Activated CD4-positive, alpha-beta T cell treated with anti-CD3 and anti-CD28 coated beads, Interleukin-2, amount 10 ng/mL, durations not matched to agents 24 days and 14 days (primary cell): ENCODE measurements around the gene IFNL1. TPM values are rescaled to one million over a fixed set of nuclear protein-coding genes. Genes with fewer than 3 reads are reported as not detected.

Experiments
- DNase-seq: peaks from one replicate; pipeline ENCODE4 v3.0.0; 2022
- H3K27ac Mint-ChIP-seq: one replicate; pipeline ENCODE4 v1.8.0; 2022; ENCODE audit warnings: mild to moderate bottlenecking, mixed read lengths
- H3K27me3 Mint-ChIP-seq: one replicate; pipeline ENCODE4 v1.8.0; 2022; ENCODE audit warnings: mixed read lengths
- H3K36me3 Mint-ChIP-seq: one replicate; pipeline ENCODE4 v1.8.0; 2022; ENCODE audit warnings: low read depth, mild to moderate bottlenecking, mixed read lengths
- H3K4me1 Mint-ChIP-seq: one replicate; pipeline ENCODE4 v1.8.0; 2021; ENCODE audit warnings: mixed read lengths
- H3K4me3 Mint-ChIP-seq: one replicate; pipeline ENCODE4 v1.8.0; 2022; ENCODE audit warnings: mild to moderate bottlenecking, moderate library complexity, mixed read lengths
- H3K9me3 Mint-ChIP-seq: one replicate; pipeline ENCODE4 v1.8.0; 2021; ENCODE audit warnings: mixed read lengths
- intact Hi-C: fragments of 100-400 bp; cut with micrococcal nuclease; formaldehyde crosslinking; loops from one replicate; pipeline ENCODE4 v1.15.1; 2023
- total RNA-seq: library from RNA; stranded (reverse); gene quantifications from 2 replicates; pipeline ENCODE4 v1.2.3, GENCODE V29; 2022

The IFNL1 gene
- total RNA-seq, result not detected in 2 replicates

DNA sequence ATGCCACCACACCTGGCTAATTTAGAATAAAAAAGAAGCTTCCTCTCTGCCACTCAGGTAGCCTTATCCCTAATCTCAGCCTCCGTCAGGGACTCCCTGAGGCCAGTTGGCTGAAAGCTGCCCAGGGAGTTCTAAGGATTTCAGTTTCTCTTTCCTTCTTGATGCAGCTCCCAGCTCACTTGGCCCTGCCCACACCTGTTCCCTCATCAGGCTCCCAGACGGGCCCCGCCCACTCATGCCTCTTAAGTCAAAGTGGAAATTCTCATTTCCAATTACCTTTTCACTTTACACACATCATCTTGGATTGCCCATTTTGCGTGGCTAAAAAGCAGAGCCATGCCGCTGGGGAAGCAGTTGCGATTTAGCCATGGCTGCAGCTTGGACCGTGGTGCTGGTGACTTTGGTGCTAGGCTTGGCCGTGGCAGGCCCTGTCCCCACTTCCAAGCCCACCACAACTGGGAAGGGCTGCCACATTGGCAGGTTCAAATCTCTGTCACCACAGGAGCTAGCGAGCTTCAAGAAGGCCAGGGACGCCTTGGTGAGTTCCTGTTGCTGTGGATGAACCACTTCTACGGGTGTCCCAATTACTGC lies at the start of gene IFNL1:
Gene IFNL1, plus strand, starts transcription at position 353 of the 591 bp plus-strand sequence. Its CDS starts 15 bp downstream, at position 368.
- peak within 1 kb of the TSS; percentile 14 for H3K27ac Mint-ChIP-seq

GRCh38 chr19:39246951-39247669 lies 49.1 kb upstream of the IFNL1 start:
- Mint-ChIP-seq H3K36me3 (no peaks in the 10 kb centered on the region), H3K9me3 (no peaks in the 10 kb centered on the region), H3K27me3 (peaks cover 15% of the 10 kb centered on the region), H3K4me1 (no peaks in the 10 kb centered on the region), H3K4me3 (no peak overlapping the region), H3K27ac (no peak overlapping the region)
- intact Hi-C loops, result no loop called here
- peak; percentile 58 for DNase-seq

More for the DNA sequence above, at the start of gene IFNL1:
- DNase-seq, result no peak
- Mint-ChIP-seq H3K9me3 (no peaks in the 10 kb centered on the region), H3K4me3 (no peak within 1 kb of the TSS), H3K4me1 (peaks cover 22% of the 10 kb centered on the region), H3K27me3 (peaks cover 10% of the 10 kb centered on the region), H3K36me3 (no peaks in the 10 kb centered on the region)
- intact Hi-C loops, result no loop called here

GRCh38 chr19:39247701-39248664 lies 48.2 kb upstream of the IFNL1 start:
- H3K36me3 Mint-ChIP-seq, result no peaks in the 10 kb centered on the region
- DNase-seq, result peak; percentile 57
- no peak overlapping the region for H3K4me3 Mint-ChIP-seq
- H3K27me3 Mint-ChIP-seq, result peaks cover 16% of the 10 kb centered on the region
- H3K4me1 Mint-ChIP-seq, result no peaks in the 10 kb centered on the region
- no peak overlapping the region for H3K27ac Mint-ChIP-seq
- H3K9me3 Mint-ChIP-seq, result no peaks in the 10 kb centered on the region
- intact Hi-C loops, result no loop called here

DNA sequence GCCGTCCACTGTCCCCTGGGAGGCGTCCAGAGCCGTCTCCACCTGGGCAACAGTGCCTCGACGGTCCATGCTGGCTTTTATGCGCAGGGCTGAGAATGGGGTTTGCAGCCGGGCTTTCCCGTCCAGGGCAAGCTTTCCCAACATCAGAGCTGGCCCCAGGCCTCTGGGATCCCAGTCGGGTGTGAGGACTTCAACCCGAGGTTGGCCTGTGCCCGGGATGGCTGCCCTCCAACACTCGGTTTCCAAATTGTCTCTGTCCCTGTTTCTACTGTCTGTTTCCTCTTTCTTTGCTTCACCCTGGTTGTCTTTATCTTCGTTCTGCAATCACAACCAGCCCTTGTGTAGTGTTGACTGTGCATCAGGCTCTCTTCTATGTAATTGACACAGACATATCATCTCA lies 47.4 kb upstream of the IFNL1 start, which contains the start of gene IFNL4:
Gene IFNL4, minus strand, starts transcription at position 51 of the 400 bp plus-strand sequence.
- H3K9me3 Mint-ChIP-seq, result no peaks in the 10 kb centered on the region
- H3K36me3 Mint-ChIP-seq, result no peaks in the 10 kb centered on the region
- peaks cover 22% of the 10 kb centered on the region for H3K27me3 Mint-ChIP-seq
- peak within 1 kb of the TSS; percentile 5 for H3K27ac Mint-ChIP-seq
- no peaks in the 10 kb centered on the region for H3K4me1 Mint-ChIP-seq
- no peak within 1 kb of the TSS for H3K4me3 Mint-ChIP-seq
- DNase-seq, result no peak
- intact Hi-C loops, result no loop called here

- H3K4me3 Mint-ChIP-seq, result no peak overlapping the region
- no peaks in the 10 kb centered on the region for H3K36me3 Mint-ChIP-seq
- DNase-seq, result no peak
- intact Hi-C loops, result no loop called here
- no peaks in the 10 kb centered on the region for H3K4me1 Mint-ChIP-seq
- no peak overlapping the region for H3K27ac Mint-ChIP-seq
- peaks cover 26% of the 10 kb centered on the region for H3K27me3 Mint-ChIP-seq
- no peaks in the 10 kb centered on the region for H3K9me3 Mint-ChIP-seq
Observed at GRCh38 chr19:39251081-39251480, 45.1 kb upstream of the IFNL1 start.

GRCh38 chr19:39251846-39252245 lies 44.4 kb upstream of the IFNL1 start:
- intact Hi-C loops, result no loop called here
- H3K9me3 Mint-ChIP-seq, result no peaks in the 10 kb centered on the region
- H3K4me3 Mint-ChIP-seq, result no peak overlapping the region
- H3K36me3 Mint-ChIP-seq, result no peaks in the 10 kb centered on the region
- no peaks in the 10 kb centered on the region for H3K4me1 Mint-ChIP-seq
- no peak overlapping the region for H3K27ac Mint-ChIP-seq
- no peak for DNase-seq
- peaks cover 27% of the 10 kb centered on the region for H3K27me3 Mint-ChIP-seq

DNA sequence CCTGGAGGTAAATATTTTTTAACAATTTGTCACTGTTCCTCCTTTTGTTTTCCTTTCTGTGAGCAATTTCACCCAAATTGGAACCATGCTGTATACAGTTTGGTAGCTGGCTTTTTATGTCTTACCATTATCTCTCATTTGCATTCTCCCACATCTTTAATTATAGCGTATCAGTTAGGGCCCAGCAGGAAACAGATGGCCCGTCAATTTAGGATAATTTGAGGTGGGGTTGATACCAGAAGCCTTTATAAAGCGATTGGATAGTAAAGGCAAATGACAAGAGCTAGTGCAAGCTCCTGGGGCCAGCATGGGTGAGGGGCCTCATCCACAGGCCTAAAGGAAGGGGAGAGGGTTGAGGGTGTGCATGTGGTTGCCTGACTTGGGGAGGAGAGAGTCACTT lies 43.7 kb upstream of the IFNL1 start:
- intact Hi-C loops, result no loop called here
- no peak overlapping the region for H3K4me3 Mint-ChIP-seq
- DNase-seq, result no peak
- H3K27ac Mint-ChIP-seq, result no peak overlapping the region
- H3K4me1 Mint-ChIP-seq, result no peaks in the 10 kb centered on the region
- no peaks in the 10 kb centered on the region for H3K9me3 Mint-ChIP-seq
- H3K36me3 Mint-ChIP-seq, result no peaks in the 10 kb centered on the region
- H3K27me3 Mint-ChIP-seq, result peaks cover 26% of the 10 kb centered on the region

DNA sequence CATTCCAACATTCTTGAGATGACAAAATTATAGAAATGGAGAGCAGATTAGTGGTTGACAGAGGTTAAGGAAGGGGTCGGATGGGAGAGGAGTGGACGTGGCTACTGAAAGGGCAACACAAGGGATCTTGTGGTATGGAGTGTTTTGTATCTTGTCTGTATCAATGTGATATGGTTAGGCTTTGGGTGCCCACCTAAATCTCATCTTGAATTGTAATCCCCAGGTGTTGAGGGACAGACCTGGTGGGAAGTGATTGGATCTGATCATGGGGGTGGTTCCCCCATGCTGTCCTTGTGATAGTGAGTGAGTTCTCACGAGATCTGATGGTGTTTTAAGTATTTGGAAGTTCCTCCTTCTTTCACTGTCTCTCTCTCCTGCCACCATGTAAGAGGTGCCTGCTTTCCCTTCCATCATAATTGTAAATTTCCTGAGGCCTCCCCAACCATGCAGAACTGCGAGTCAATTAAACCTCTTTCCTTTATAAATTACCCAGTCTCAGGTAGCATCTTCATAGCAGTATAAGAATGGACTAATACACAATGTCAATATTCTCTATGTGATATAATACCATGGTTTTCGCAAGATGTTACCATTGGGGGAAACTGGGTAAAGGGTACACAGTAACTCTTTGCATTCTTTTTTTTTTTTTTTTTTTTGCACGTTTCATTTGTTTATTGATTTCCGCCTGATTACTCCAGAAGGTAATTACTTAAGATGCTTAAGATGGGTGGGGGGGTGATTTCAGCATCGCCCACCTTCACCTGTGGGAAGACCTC lies 42.6 kb upstream of the IFNL1 start:
- no peak overlapping the region for H3K27ac Mint-ChIP-seq
- H3K36me3 Mint-ChIP-seq, result no peaks in the 10 kb centered on the region
- peaks cover 26% of the 10 kb centered on the region for H3K27me3 Mint-ChIP-seq
- peaks cover 2% of the 10 kb centered on the region for H3K4me1 Mint-ChIP-seq
- intact Hi-C loops, result no loop called here
- H3K9me3 Mint-ChIP-seq, result no peaks in the 10 kb centered on the region
- DNase-seq, result no peak
- H3K4me3 Mint-ChIP-seq, result no peak overlapping the region

DNA sequence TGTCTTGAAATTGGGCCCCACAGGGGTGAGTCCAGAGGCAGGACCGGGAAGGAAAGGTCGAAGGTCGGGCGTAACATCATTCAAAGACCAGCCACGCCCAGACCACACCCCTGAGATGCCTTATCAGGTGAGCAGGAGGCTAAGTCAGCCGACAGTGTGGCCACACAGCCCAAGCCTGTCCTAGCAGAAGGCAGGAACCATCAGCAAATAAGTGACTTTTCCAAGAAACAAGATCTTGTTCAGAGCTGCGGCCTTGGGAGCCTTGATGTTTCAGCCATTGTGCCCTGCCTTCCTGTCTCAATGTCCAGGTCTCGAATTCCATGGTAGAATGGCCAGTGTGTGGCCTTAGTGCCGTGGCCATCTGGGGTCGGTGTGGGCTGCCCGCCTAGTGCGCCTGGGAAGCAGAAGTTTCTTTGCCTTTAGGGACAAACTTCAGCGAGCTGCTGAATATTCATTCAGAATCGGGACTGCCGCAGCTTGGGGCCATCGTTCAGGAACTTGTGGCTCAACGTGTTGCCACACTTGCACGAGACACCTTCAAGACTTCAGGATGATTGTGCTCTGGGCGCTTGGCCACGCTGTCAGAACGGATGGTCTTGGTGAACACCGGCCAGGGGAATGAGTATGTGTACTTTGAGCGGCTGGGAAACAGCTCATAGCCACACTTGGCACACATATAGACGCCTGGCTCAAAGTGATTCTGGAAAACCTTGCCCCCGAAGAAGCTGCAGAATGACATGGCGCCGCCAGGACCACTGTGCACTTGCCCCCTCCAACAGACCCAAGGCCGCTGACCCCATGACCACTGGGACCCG lies 41.5 kb upstream of the IFNL1 start:
- H3K9me3 Mint-ChIP-seq, result no peaks in the 10 kb centered on the region
- H3K27me3 Mint-ChIP-seq, result peaks cover 22% of the 10 kb centered on the region
- H3K27ac Mint-ChIP-seq, result no peak overlapping the region
- peaks cover 2% of the 10 kb centered on the region for H3K4me1 Mint-ChIP-seq
- intact Hi-C loops, result no loop called here
- no peak overlapping the region for H3K4me3 Mint-ChIP-seq
- DNase-seq, result no peak
- H3K36me3 Mint-ChIP-seq, result no peaks in the 10 kb centered on the region

DNA sequence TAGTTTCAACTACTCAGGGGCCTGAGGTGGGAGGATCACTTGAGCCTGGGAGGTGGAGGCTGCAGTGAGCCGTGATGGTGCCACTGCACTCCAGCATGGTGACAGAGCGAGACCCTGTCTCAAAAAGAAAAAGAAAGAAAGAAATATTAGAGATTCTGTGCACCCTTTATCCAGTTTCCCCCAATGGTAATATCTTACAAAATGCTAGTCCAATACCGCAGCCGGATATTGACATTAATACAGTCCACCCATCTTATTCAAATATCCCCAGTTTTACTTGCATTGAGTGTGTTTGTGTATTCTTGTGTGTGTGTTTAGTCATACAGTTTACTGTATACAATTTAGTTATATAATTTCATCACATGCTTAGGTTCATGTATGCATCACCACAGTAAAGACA lies 39.0 kb upstream of the IFNL1 start:
- no peak for DNase-seq
- H3K27ac Mint-ChIP-seq, result no peak overlapping the region
- intact Hi-C loops, result no loop called here
- H3K36me3 Mint-ChIP-seq, result no peaks in the 10 kb centered on the region
- H3K27me3 Mint-ChIP-seq, result peaks cover 19% of the 10 kb centered on the region
- H3K4me3 Mint-ChIP-seq, result no peak overlapping the region
- peaks cover 2% of the 10 kb centered on the region for H3K4me1 Mint-ChIP-seq
- no peaks in the 10 kb centered on the region for H3K9me3 Mint-ChIP-seq

DNA sequence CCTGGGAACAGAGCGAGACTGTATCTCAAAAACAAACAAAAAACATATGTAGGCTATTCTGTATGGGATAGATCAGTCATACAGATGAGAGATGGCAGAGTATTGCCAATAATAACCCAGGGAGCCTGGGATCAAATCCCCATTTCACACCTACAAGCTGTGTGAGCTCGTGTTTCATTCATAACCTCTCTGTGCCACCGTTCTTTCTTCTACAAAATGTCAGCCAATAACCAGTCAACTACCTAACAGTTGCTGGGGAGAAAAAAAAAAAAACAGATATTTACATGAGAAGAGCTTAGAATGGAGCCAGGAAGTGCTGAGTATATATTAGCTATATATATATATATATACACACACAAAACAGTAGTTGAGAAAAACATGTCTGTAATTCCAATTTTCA lies 34.5 kb upstream of the IFNL1 start:
- Mint-ChIP-seq H3K27ac (no peak overlapping the region), H3K27me3 (peaks cover 37% of the 10 kb centered on the region), H3K9me3 (no peaks in the 10 kb centered on the region), H3K4me3 (no peak overlapping the region), H3K36me3 (no peaks in the 10 kb centered on the region), H3K4me1 (peaks cover 3% of the 10 kb centered on the region)
- DNase-seq, result no peak
- intact Hi-C loops, result no loop called here

DNA sequence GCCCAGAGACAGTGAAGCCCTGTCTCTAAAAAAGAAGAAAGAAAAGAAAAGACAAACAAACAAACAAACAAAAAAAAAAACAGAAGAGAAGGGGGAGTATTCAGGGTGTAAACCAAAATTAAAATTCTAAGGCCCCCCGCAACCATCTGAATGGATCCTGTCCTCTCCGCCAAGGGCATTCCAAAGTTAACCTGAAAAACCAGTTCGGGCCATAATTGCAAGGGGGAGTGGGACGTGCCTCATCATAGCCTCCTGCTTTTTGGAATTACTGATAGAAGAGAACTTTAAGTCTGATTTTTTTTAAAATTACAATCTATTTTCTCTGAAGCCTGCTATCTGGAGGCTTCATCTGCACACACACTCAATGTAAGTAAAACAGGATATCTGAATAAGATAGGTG lies 33.7 kb upstream of the IFNL1 start:
- Mint-ChIP-seq H3K27me3 (peaks cover 33% of the 10 kb centered on the region), H3K4me1 (peaks cover 3% of the 10 kb centered on the region), H3K4me3 (no peak overlapping the region), H3K36me3 (no peaks in the 10 kb centered on the region), H3K27ac (no peak overlapping the region), H3K9me3 (no peaks in the 10 kb centered on the region)
- no peak for DNase-seq
- intact Hi-C loops, result no loop called here

DNA sequence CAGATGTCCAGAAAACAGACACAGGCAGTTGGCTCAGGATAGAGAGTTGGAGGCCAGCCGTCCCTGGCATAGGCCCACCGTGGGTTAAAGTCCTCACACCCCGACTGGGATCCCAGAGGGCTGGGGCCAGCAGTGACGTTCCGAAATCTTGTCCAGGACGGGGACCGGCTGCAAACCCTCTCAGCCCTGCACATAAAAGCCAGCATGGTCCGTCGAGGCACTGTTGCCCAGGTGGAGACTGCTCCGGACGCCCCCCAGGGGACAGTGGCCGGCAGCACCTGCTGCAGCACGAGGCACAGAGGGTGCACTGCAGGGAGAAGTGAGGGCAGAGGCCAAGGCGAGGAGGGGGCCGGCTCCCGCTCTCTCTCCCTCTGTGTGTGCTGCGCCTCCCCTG lies 32.3 kb upstream of the IFNL1 start:
- Mint-ChIP-seq H3K36me3 (no peaks in the 10 kb centered on the region), H3K9me3 (no peaks in the 10 kb centered on the region), H3K4me1 (peaks cover 3% of the 10 kb centered on the region), H3K4me3 (no peak overlapping the region), H3K27me3 (peaks cover 33% of the 10 kb centered on the region), H3K27ac (no peak overlapping the region)
- intact Hi-C loops, result no loop called here
- no peak for DNase-seq
